Right atrium auricular region (tissue), 2 donors: Measurements from ENCODE around the gene POLE2. TPM values are rescaled to one million over a fixed set of nuclear protein-coding genes. Genes with fewer than 3 reads are reported as not detected.
A peak's percentile ranks its signal among the peaks of the same experiment; 100 is the strongest.
"Not testable (repeated sequence)": the region's sequence is repeated elsewhere in the genome, so short reads cannot be mapped to it uniquely, and the experiment has no call there.

Experiments
- DNase-seq: peaks from one replicate; pipeline ENCODE4 v3.0.0-alpha.2; 2019; ENCODE audit warnings: low spot score
- H3K27ac ChIP-seq, 2 donors: fragments of 200-600 bp; sonication (generic); 1 replicate in 1 of 2; 2 replicates in 1 of 2; pipeline ENCODE4 v1.5.1; 2016 to 2019
- H3K27me3 ChIP-seq, 2 donors: fragments of 200-600 bp; sonication (generic); one replicate each; pipeline versions ENCODE4 v1.5.1 to v1.6.0; 2017 to 2019
- H3K36me3 ChIP-seq: fragments of 200-600 bp; sonication (generic); one replicate; pipeline ENCODE4 v1.5.1; 2016
- H3K4me1 ChIP-seq, 2 donors: fragments of 200-600 bp; sonication (generic); one replicate each; pipeline versions ENCODE4 v1.5.1 to v1.6.0; 2017 to 2019
- H3K4me3 ChIP-seq, 2 donors: fragments of 200-600 bp; sonication (generic); 1 replicate in 1 of 2; 2 replicates in 1 of 2; pipeline ENCODE4 v1.5.1; 2017 to 2019; ENCODE audit warnings: mild to moderate bottlenecking in 1 of 2, moderate library complexity in 1 of 2
- H3K9me3 ChIP-seq, 2 donors: fragments of 200-600 bp; sonication (generic); one replicate each; pipeline ENCODE4 v1.5.1; 2019
- CTCF ChIP-seq, 2 donors: fragments of 200-600 bp; sonication (generic); IDR thresholded peaks; one replicate each; pipeline ENCODE4 v1.5.1; 2019; ENCODE audit warnings: antibody characterized with exemption in 2 of 2
- total RNA-seq, 2 donors: library from RNA; depleted of rRNA; stranded (reverse); fragments of >200 nt; gene quantifications; one replicate each; pipeline ENCODE4 v1.1.0, GENCODE V29; 2016

The POLE2 gene
- total RNA-seq, 2 donors from 2014 or later, result 2.3 TPM; not detected in 1

GRCh38 chr14:49720744-49721143 is 32.7 kb upstream of the POLE2 start:
- Histone ChIP-seq H3K4me3 (no peak overlapping the region), H3K36me3 (peaks cover 30% of the 10 kb centered on the region), H3K9me3 (no peaks in the 10 kb centered on the region), H3K4me1 (no peaks in the 10 kb centered on the region), H3K27me3 (no peaks in the 10 kb centered on the region), H3K27ac (no peak overlapping the region)
- TF ChIP-seq CTCF (IDR thresholded peaks at IDR 0.05), result no peak
- DNase-seq, result no peak

GRCh38 chr14:49710993-49711392 is 23.0 kb upstream of the POLE2 start:
- H3K4me3 ChIP-seq, H3K4me1 ChIP-seq, H3K27me3 ChIP-seq, H3K27ac ChIP-seq, DNase-seq, H3K36me3 ChIP-seq, H3K9me3 ChIP-seq: not testable (repeated sequence)

- H3K9me3 ChIP-seq, DNase-seq, H3K36me3 ChIP-seq, H3K27me3 ChIP-seq, H3K27ac ChIP-seq, H3K4me3 ChIP-seq, H3K4me1 ChIP-seq: not testable (repeated sequence)
Observed at GRCh38 chr14:49704471-49704870, 16.5 kb upstream of the POLE2 start.

- H3K9me3 ChIP-seq, result no peaks in the 10 kb centered on the region
- H3K27me3 ChIP-seq, result no peaks in the 10 kb centered on the region
- TF ChIP-seq CTCF (IDR thresholded peaks at IDR 0.05), result no peak
- H3K36me3 ChIP-seq, result peaks cover 6% of the 10 kb centered on the region
- no peak overlapping the region for H3K4me3 ChIP-seq
- no peak overlapping the region for H3K27ac ChIP-seq
- no peaks in the 10 kb centered on the region for H3K4me1 ChIP-seq
- DNase-seq, result no peak
Observed at GRCh38 chr14:49703965-49704364, 16.0 kb upstream of the POLE2 start.

- no peak for TF ChIP-seq CTCF (IDR thresholded peaks at IDR 0.05)
- Histone ChIP-seq H3K4me1 (no peaks in the 10 kb centered on the region), H3K36me3 (peaks cover 6% of the 10 kb centered on the region), H3K27ac (no peak overlapping the region), H3K9me3 (no peaks in the 10 kb centered on the region), H3K4me3 (no peak overlapping the region), H3K27me3 (no peaks in the 10 kb centered on the region)
- DNase-seq, result no peak
Observed at GRCh38 chr14:49702725-49703124, 14.7 kb upstream of the POLE2 start.

- Histone ChIP-seq H3K4me1 (peaks cover 0 to 12% of the 10 kb centered on the region in 2 donors), H3K27ac (peak overlapping the region; percentile 88 to 93), H3K4me3 (peak overlapping the region; percentile 65 to 67)
- H3K36me3 ChIP-seq, DNase-seq, H3K27me3 ChIP-seq, H3K9me3 ChIP-seq: not testable (repeated sequence)
Observed at GRCh38 chr14:49693735-49694124, 5.7 kb upstream of the POLE2 start.

- no peaks in the 10 kb centered on the region for H3K36me3 ChIP-seq
- TF ChIP-seq CTCF (IDR thresholded peaks at IDR 0.05), result peak in 1 of 2 donors; percentile 18
- DNase-seq, result peak; percentile 88
- peaks cover 0 to 17% of the 10 kb centered on the region in 2 donors for H3K4me1 ChIP-seq
- H3K9me3 ChIP-seq, result no peaks in the 10 kb centered on the region
- no peaks in the 10 kb centered on the region for H3K27me3 ChIP-seq
- H3K4me3 ChIP-seq, result peak within 1 kb of the TSS; percentile 65 to 67
- H3K27ac ChIP-seq, result peak within 1 kb of the TSS; percentile 88 to 93
Observed at GRCh38 chr14:49692811-49693734, 5.1 kb upstream of the POLE2 start, which contains the start of gene KLHDC1. Gene KLHDC1, plus strand, starts transcription at chr14:49693120. Its CDS starts 75 bp downstream, at chr14:49693195.
